Inflammatory macrophage treated with lipopolysaccharide for 1 hour (primary cell): ENCODE results near the gene NXPH3.
"Not testable (repeated sequence)": the region's sequence is repeated elsewhere in the genome, so short reads cannot be mapped to it uniquely, and the experiment has no call there.

Experiments used
- DNase-seq, 2 donors: peaks; one replicate each; pipeline ENCODE4 v3.0.0-alpha.2; 2020 to 2022

Gene NXPH3

GRCh38 chr17:49555495-49556222 lies 20.0 kb upstream of the NXPH3 start:
- no peak for DNase-seq

- peak; percentile 29 to 81 for DNase-seq
Measured at GRCh38 chr17:49556223-49556943, 19.3 kb upstream of the NXPH3 start.

GRCh38 chr17:49557312-49558024 lies 18.2 kb upstream of the NXPH3 start:
- DNase-seq: peak; percentile 50 to 64

GRCh38 chr17:49564638-49565037 lies 11.0 kb upstream of the NXPH3 start:
- no peak for DNase-seq

GRCh38 chr17:49565948-49566491 lies 9.7 kb upstream of the NXPH3 start:
- peak; percentile 46 to 71 for DNase-seq

- DNase-seq: no peak
Measured at GRCh38 chr17:49566668-49567071, 9.0 kb upstream of the NXPH3 start.

GRCh38 chr17:49567104-49567521 lies 8.6 kb upstream of the NXPH3 start:
- DNase-seq: no peak

- peak; percentile 72 to 95 for DNase-seq
Measured at GRCh38 chr17:49567871-49568694, 7.6 kb upstream of the NXPH3 start.

GRCh38 chr17:49568695-49569047 lies 7.0 kb upstream of the NXPH3 start:
- not testable (repeated sequence) for DNase-seq

- DNase-seq: no peak
Measured at GRCh38 chr17:49570540-49571242, 5.0 kb upstream of the NXPH3 start.

- DNase-seq: no peak
Measured at GRCh38 chr17:49571283-49571682, 4.4 kb upstream of the NXPH3 start.

GRCh38 chr17:49571764-49572163 lies 3.9 kb upstream of the NXPH3 start:
- DNase-seq: no peak

- no peak for DNase-seq
Measured at GRCh38 chr17:49572226-49572625, 3.4 kb upstream of the NXPH3 start.

- no peak for DNase-seq
Measured at GRCh38 chr17:49572806-49573420, 2.8 kb upstream of the NXPH3 start.

- peak; percentile 12 to 50 for DNase-seq
Measured at GRCh38 chr17:49573510-49574322, 2.0 kb upstream of the NXPH3 start.

- DNase-seq: no peak
Measured at GRCh38 chr17:49574323-49574781, 1.3 kb upstream of the NXPH3 start.

GRCh38 chr17:49574945-49575678 lies 559 bp upstream of the NXPH3 start:
- DNase-seq: no peak

- no peak for DNase-seq
Measured at GRCh38 chr17:49576088-49576916, 631 bp downstream of the NXPH3 start.
